Endothelial cell of umbilical vein (primary cell): ENCODE data around the gene ZNF334. TPM values are rescaled to one million over a fixed set of nuclear protein-coding genes. Genes with fewer than 3 reads are reported as not detected.

ENCODE experiments used
- Bru-seq: library from RNA; stranded (reverse); fragments of 400-500 nt; gene quantifications from one replicate; lab custom pipeline; 2021; lab: Mats Ljungman, UMichigan
- BruChase-seq, 2 experiments: library from RNA; stranded (reverse); fragments of 400-500 nt; gene quantifications; one replicate each; lab custom pipeline; 2021; lab: Mats Ljungman, UMichigan
- BruUV-seq: library from RNA; stranded (reverse); fragments of 400-500 nt; replicated peaks from 2 replicates; lab custom pipeline; 2021; lab: Mats Ljungman, UMichigan
- CTCF ChIA-PET: fragments of 300-600, 350-600 bp; sonication (Branson Sonifier 250); formaldehyde crosslinking; loops from one replicate; lab custom pipeline; 2021; ENCODE audit warnings: antibody characterized with exemption, inconsistent platforms; lab: Charles Lee
- POLR2A ChIA-PET: fragments of 300-600, 350-600 bp; sonication (Branson Sonifier 250); formaldehyde crosslinking; loops from one replicate; lab custom pipeline; 2021; ENCODE audit warnings: antibody characterized with exemption, inconsistent platforms; lab: Charles Lee
- DNase-seq: peaks from one replicate; pipeline ENCODE4 v3.0.0-alpha.2; 2011; ENCODE audit warnings: low read depth, low spot score
- FAIRE-seq: peaks from 2 replicates; lab custom pipeline; 2011; peaks lifted over from hg19 to GRCh38; lab: Jason Lieb, UNC
- H2AFZ ChIP-seq: 2 replicates; pipeline ENCODE4 v1.6.0; 2012; ENCODE audit warnings: low read depth, low read length, control low read depth, inconsistent platforms
- H3K27ac ChIP-seq: 2 replicates; pipeline ENCODE4 v1.5.1; 2011; ENCODE audit warnings: low read depth, mild to moderate bottlenecking, control low read depth, low read length, moderate library complexity; ENCODE audit not compliant: insufficient read depth
- H3K27me3 ChIP-seq, 2 experiments: 2 replicates each; pipeline versions ENCODE4 v1.6.0 to v1.6.1; 2011; ENCODE audit warnings: low read length in 2 of 2, mixed read lengths in 1 of 2; ENCODE audit not compliant: control insufficient read depth in 2 of 2, insufficient read depth in 2 of 2
- H3K36me3 ChIP-seq, 2 experiments: 2 replicates in 1 of 2; 3 replicates in 1 of 2; pipeline ENCODE4 v1.5.1; 2011; ENCODE audit warnings: low read length in 2 of 2, mild to moderate bottlenecking in 1 of 2, moderate library complexity in 1 of 2; ENCODE audit not compliant: control insufficient read depth in 2 of 2, insufficient read depth in 2 of 2; ENCODE audit errors: extremely low read depth in 1 of 2
- H3K4me1 ChIP-seq: 3 replicates; pipeline ENCODE4 v1.5.1; 2011; ENCODE audit warnings: mild to moderate bottlenecking, low read length; ENCODE audit not compliant: control insufficient read depth, insufficient read depth; ENCODE audit errors: extremely low read depth
- H3K4me2 ChIP-seq: 2 replicates; pipeline ENCODE4 v1.6.1; 2011; ENCODE audit warnings: low read length, control low read depth, mixed read lengths; ENCODE audit not compliant: insufficient read depth
- H3K4me3 ChIP-seq, 3 experiments: fragments of 200-600 bp in 1 of 3; sonication (generic), shearing (Covaris generic) in 1 of 3; replicated peaks in 1 of 3; 2 replicates each; pipeline ENCODE4 v1.5.1; 2011 to 2016; ENCODE audit warnings: control low read depth in 3 of 3, low read length in 3 of 3, mild to moderate bottlenecking in 2 of 3, inconsistent platforms in 1 of 3, low read depth in 1 of 3, moderate library complexity in 1 of 3; ENCODE audit not compliant: insufficient read depth in 1 of 3
- H3K79me2 ChIP-seq: 2 replicates; pipeline ENCODE4 v1.6.0; 2012; ENCODE audit warnings: low read length, inconsistent platforms; ENCODE audit not compliant: control insufficient read depth, insufficient read depth
- H3K9ac ChIP-seq: replicated peaks from 2 replicates; pipeline ENCODE3; 2011; ENCODE audit warnings: low read length, control low read depth; ENCODE audit not compliant: insufficient read depth; ENCODE audit errors: extremely low read depth
- H3K9me1 ChIP-seq: replicated peaks from 3 replicates; pipeline ENCODE4 v1.6.0; 2011; ENCODE audit warnings: mild to moderate bottlenecking, low read length; ENCODE audit not compliant: control insufficient read depth, insufficient read depth; ENCODE audit errors: extremely low read depth
- H3K9me3 ChIP-seq: replicated peaks from 2 replicates; pipeline ENCODE4 v1.5.1; 2012; ENCODE audit warnings: low read length, inconsistent platforms; ENCODE audit not compliant: control insufficient read depth, insufficient read depth
- H4K20me1 ChIP-seq: replicated peaks from 2 replicates; pipeline ENCODE3; 2011; ENCODE audit warnings: mild to moderate bottlenecking, low read length; ENCODE audit not compliant: control insufficient read depth, insufficient read depth; ENCODE audit errors: extremely low read depth
- FOS ChIP-seq: IDR thresholded peaks from 2 replicates; pipeline ENCODE4 v1.6.1; 2011; ENCODE audit warnings: mild to moderate bottlenecking, low read length, moderate library complexity, borderline replicate concordance; ENCODE audit not compliant: insufficient read depth
- GATA2 ChIP-seq: IDR thresholded peaks from 2 replicates; pipeline ENCODE4 v1.7.0; 2011; ENCODE audit warnings: low read depth, mild to moderate bottlenecking, moderate library complexity, mixed read lengths, low read length; ENCODE audit not compliant: insufficient read length, insufficient read depth
- dilution Hi-C: fragments of 300-500 bp; cut with MboI; formaldehyde crosslinking; loops from one replicate; pipeline ENCODE4 v1.15.0; 2019; ENCODE audit warnings: low sequenced_read_pairs; ENCODE audit not compliant: extremely low pct_ligation_motif_present
- intact Hi-C: fragments of 100-400 bp; cut with micrococcal nuclease; formaldehyde crosslinking; loops from one replicate; pipeline ENCODE4 v1.10.0; 2022
- long read RNA-seq: library from polyadenylated mRNA; stranded (forward); transcript quantifications from one replicate; pipeline ENCODE4 v2.0.0, GENCODE V29; 2021
- polyA minus RNA-seq, 3 experiments: library from RNA; depleted of rRNA, polyadenylated mRNA; stranded (reverse); fragments of >200 nt; gene quantifications; 1 replicate in 1 of 3; 2 replicates in 2 of 3; pipeline ENCODE4 v1.2.3, GENCODE V29; 2011
- polyA plus RNA-seq, 4 experiments: library from polyadenylated mRNA; depleted of rRNA in 3 of 4; stranded (reverse) in 3 of 4; unstranded in 1 of 4; fragments of >200 nt; gene quantifications; 2 replicates each; pipeline versions ENCODE4 v1.2.1 to v1.2.3, GENCODE V29; 2011 to 2012; ENCODE audit warnings: missing spikeins in 1 of 4
- total RNA-seq: library from RNA; stranded (reverse); gene quantifications from 2 replicates; pipeline ENCODE4 v1.2.3, GENCODE V29; 2021

The ZNF334 gene
- total RNA-seq (0.30 and 1.6 TPM in 2 replicates), polyA plus RNA-seq (0.03 and 0.08 TPM in 2 replicates), polyA minus RNA-seq (0.13 TPM in 1 of 2 replicates, not detected in the other), Bru-seq, nascent RNA (percentile 42 among the genes with signal in this experiment), BruChase-seq, experiment 1, labeled RNA remaining after a 6-hour chase (percentile 20 among the genes with signal in this experiment), BruChase-seq, experiment 2, labeled RNA remaining after a 2-hour chase (percentile 21 among the genes with signal in this experiment)
- 0.03 and 0.04 TPM in 2 replicates for polyA plus RNA-seq (2011; cell fraction: cytosol; rRNA removed)
- polyA plus RNA-seq (2011; cell fraction: nucleus; rRNA removed), result 0.69 and 0.75 TPM in 2 replicates
- 0.13 and 0.25 TPM in 2 replicates for polyA plus RNA-seq (2012)
- polyA minus RNA-seq (2011; cell fraction: cytosol; rRNA and poly(A)+ RNA removed), result not detected
- polyA minus RNA-seq (2011; cell fraction: nucleus; rRNA and poly(A)+ RNA removed), result 0.19 and 0.24 TPM in 2 replicates
- long read RNA-seq, result 0 reads

- Histone ChIP-seq H3K27me3 (peaks cover 3 to 12% of the 10 kb centered on the region in 2 experiments), H3K79me2 (no peaks in the 10 kb centered on the region), H3K4me3 (peak within 1 kb of the TSS in 2 of 3 experiments; percentile 11 to 12), H4K20me1 (no peaks in the 10 kb centered on the region), H3K27ac (no peak within 1 kb of the TSS), H3K9me1 (no peaks in the 10 kb centered on the region), H3K4me2 (peak within 1 kb of the TSS; percentile 60), H3K4me1 (no peaks in the 10 kb centered on the region), H3K36me3 (no peaks in the 10 kb centered on the region), H3K9me3 (no peaks in the 10 kb centered on the region), H2AFZ (peak within 1 kb of the TSS; percentile 81), H3K9ac (no peak within 1 kb of the TSS)
- POLR2A ChIA-PET, result no interaction called here
- FAIRE-seq (no peak), DNase-seq (no peak)
- dilution Hi-C loops, result no loop called here
- TF ChIP-seq GATA2 (no peak), FOS (no peak)
- BruUV-seq, result no TSS peak
- CTCF ChIA-PET, result interaction anchor here (0.8 to 1.5 kb wide), 3 partner anchors 11 to 169 kb away, joined by 3 read pairs; no protein-coding TSS in a partner anchor
- intact Hi-C loops, result no loop called here
These were observed at the start of gene ZNF334 for GRCh38 chr20:46512943-46513844. Gene ZNF334 (minus strand): TSS chr20:46513559. CDS start chr20:46512102, 1,457 bp downstream.
